ENCODE measurements around the gene KCTD10. TPM values are rescaled to one million over a fixed set of nuclear protein-coding genes. Genes with fewer than 3 reads are reported as not detected.
A peak's percentile ranks its signal among the peaks of the same experiment; 100 is the strongest.

Gene KCTD10
- total RNA-seq, 1 donor from 2014 or later, result 48.3 TPM

GRCh38 chr12:109462868-109463692 is 14.0 kb downstream of the KCTD10 start:
- Mint-ChIP-seq H3K36me3 (ENCODE audit: low read depth) (peaks cover 10% of the 10 kb centered on the region), H3K4me1 (ENCODE audit: low read depth) (peaks cover 54% of the 10 kb centered on the region), H3K9me3 (no peaks in the 10 kb centered on the region), H3K27me3 (ENCODE audit: insufficient read depth) (no peaks in the 10 kb centered on the region), H3K27ac (peak overlapping the region; percentile 30), H3K4me3 (no peak overlapping the region)
- intact Hi-C loops (cut with micrococcal nuclease), result no loop called here
- no peak for DNase-seq (ENCODE audit: low spot score)

- H3K9me3 Mint-ChIP-seq, result no peaks in the 10 kb centered on the region
- H3K4me1 Mint-ChIP-seq (ENCODE audit: low read depth), result peaks cover 58% of the 10 kb centered on the region
- H3K27me3 Mint-ChIP-seq (ENCODE audit: insufficient read depth), result no peaks in the 10 kb centered on the region
- no peak overlapping the region for H3K27ac Mint-ChIP-seq
- H3K4me3 Mint-ChIP-seq, result no peak overlapping the region
- H3K36me3 Mint-ChIP-seq (ENCODE audit: low read depth), result peaks cover 14% of the 10 kb centered on the region
- DNase-seq (ENCODE audit: low spot score), result no peak
- intact Hi-C loops (cut with micrococcal nuclease), result no loop called here
These were observed 15.0 kb downstream of the KCTD10 start for GRCh38 chr12:109461846-109462756.

- Mint-ChIP-seq H3K9me3 (no peaks in the 10 kb centered on the region), H3K36me3 (ENCODE audit: low read depth) (peaks cover 17% of the 10 kb centered on the region), H3K4me3 (no peak overlapping the region), H3K27ac (peak overlapping the region; percentile 78), H3K27me3 (ENCODE audit: insufficient read depth) (no peaks in the 10 kb centered on the region), H3K4me1 (ENCODE audit: low read depth) (peaks cover 58% of the 10 kb centered on the region)
- intact Hi-C loops (cut with micrococcal nuclease), result no loop called here
- no peak for DNase-seq (ENCODE audit: low spot score)
These were observed 15.9 kb downstream of the KCTD10 start for GRCh38 chr12:109461049-109461845.

- Mint-ChIP-seq H3K4me1 (ENCODE audit: low read depth) (peaks cover 58% of the 10 kb centered on the region), H3K9me3 (no peaks in the 10 kb centered on the region), H3K36me3 (ENCODE audit: low read depth) (peaks cover 22% of the 10 kb centered on the region), H3K4me3 (no peak overlapping the region), H3K27me3 (ENCODE audit: insufficient read depth) (no peaks in the 10 kb centered on the region), H3K27ac (no peak overlapping the region)
- no peak for DNase-seq (ENCODE audit: low spot score)
- intact Hi-C loops (cut with micrococcal nuclease), result no loop called here
These were observed 16.6 kb downstream of the KCTD10 start for GRCh38 chr12:109460538-109460937.

GRCh38 chr12:109459247-109459646 is 17.9 kb downstream of the KCTD10 start:
- Mint-ChIP-seq H3K9me3 (no peaks in the 10 kb centered on the region), H3K27ac (peak overlapping the region; percentile 69), H3K27me3 (ENCODE audit: insufficient read depth) (no peaks in the 10 kb centered on the region), H3K36me3 (ENCODE audit: low read depth) (peaks cover 29% of the 10 kb centered on the region), H3K4me1 (ENCODE audit: low read depth) (peaks cover 52% of the 10 kb centered on the region), H3K4me3 (no peak overlapping the region)
- DNase-seq (ENCODE audit: low spot score), result no peak
- intact Hi-C loops (cut with micrococcal nuclease), result no loop called here

GRCh38 chr12:109458771-109459208 is 18.3 kb downstream of the KCTD10 start:
- H3K4me3 Mint-ChIP-seq, result no peak overlapping the region
- intact Hi-C loops (cut with micrococcal nuclease), result no loop called here
- H3K27ac Mint-ChIP-seq, result peak overlapping the region; percentile 69
- H3K9me3 Mint-ChIP-seq, result no peaks in the 10 kb centered on the region
- H3K4me1 Mint-ChIP-seq (ENCODE audit: low read depth), result peaks cover 47% of the 10 kb centered on the region
- no peaks in the 10 kb centered on the region for H3K27me3 Mint-ChIP-seq (ENCODE audit: insufficient read depth)
- peaks cover 32% of the 10 kb centered on the region for H3K36me3 Mint-ChIP-seq (ENCODE audit: low read depth)
- no peak for DNase-seq (ENCODE audit: low spot score)

- Mint-ChIP-seq H3K36me3 (ENCODE audit: low read depth) (peaks cover 34% of the 10 kb centered on the region), H3K27me3 (ENCODE audit: insufficient read depth) (no peaks in the 10 kb centered on the region), H3K9me3 (no peaks in the 10 kb centered on the region), H3K4me3 (no peak overlapping the region), H3K27ac (peak overlapping the region; percentile 87), H3K4me1 (ENCODE audit: low read depth) (peaks cover 40% of the 10 kb centered on the region)
- intact Hi-C loops (cut with micrococcal nuclease), result no loop called here
- no peak for DNase-seq (ENCODE audit: low spot score)
These were observed 19.0 kb downstream of the KCTD10 start for GRCh38 chr12:109458086-109458485.

- Mint-ChIP-seq H3K27ac (no peak overlapping the region), H3K27me3 (ENCODE audit: insufficient read depth) (no peaks in the 10 kb centered on the region), H3K4me1 (ENCODE audit: low read depth) (peaks cover 19% of the 10 kb centered on the region), H3K9me3 (no peaks in the 10 kb centered on the region), H3K36me3 (ENCODE audit: low read depth) (peaks cover 46% of the 10 kb centered on the region), H3K4me3 (no peak overlapping the region)
- no peak for DNase-seq (ENCODE audit: low spot score)
- intact Hi-C loops (cut with micrococcal nuclease), result no loop called here
These were observed 21.4 kb downstream of the KCTD10 start for GRCh38 chr12:109455706-109456105.

- Mint-ChIP-seq H3K4me3 (no peak overlapping the region), H3K36me3 (ENCODE audit: low read depth) (peaks cover 38% of the 10 kb centered on the region), H3K27me3 (ENCODE audit: insufficient read depth) (no peaks in the 10 kb centered on the region), H3K9me3 (no peaks in the 10 kb centered on the region), H3K27ac (no peak overlapping the region), H3K4me1 (ENCODE audit: low read depth) (no peaks in the 10 kb centered on the region)
- DNase-seq (ENCODE audit: low spot score), result no peak
- intact Hi-C loops (cut with micrococcal nuclease), result no loop called here
These were observed 24.6 kb downstream of the KCTD10 start for GRCh38 chr12:109452489-109452888.

- no peak for DNase-seq (ENCODE audit: low spot score)
- Mint-ChIP-seq H3K4me1 (ENCODE audit: low read depth) (no peaks in the 10 kb centered on the region), H3K27me3 (ENCODE audit: insufficient read depth) (no peaks in the 10 kb centered on the region), H3K36me3 (ENCODE audit: low read depth) (peaks cover 32% of the 10 kb centered on the region), H3K9me3 (no peaks in the 10 kb centered on the region), H3K4me3 (no peak overlapping the region), H3K27ac (no peak overlapping the region)
- intact Hi-C loops (cut with micrococcal nuclease), result no loop called here
These were observed 25.7 kb downstream of the KCTD10 start for GRCh38 chr12:109451400-109451799.

GRCh38 chr12:109450980-109451379 is 26.1 kb downstream of the KCTD10 start:
- Mint-ChIP-seq H3K4me3 (no peak overlapping the region), H3K36me3 (ENCODE audit: low read depth) (peaks cover 30% of the 10 kb centered on the region), H3K27ac (no peak overlapping the region), H3K4me1 (ENCODE audit: low read depth) (no peaks in the 10 kb centered on the region), H3K27me3 (ENCODE audit: insufficient read depth) (no peaks in the 10 kb centered on the region), H3K9me3 (no peaks in the 10 kb centered on the region)
- DNase-seq (ENCODE audit: low spot score), result no peak
- intact Hi-C loops (cut with micrococcal nuclease), result no loop called here

GRCh38 chr12:109449845-109450532 is 27.1 kb downstream of the KCTD10 start:
- H3K4me3 Mint-ChIP-seq, result no peak overlapping the region
- intact Hi-C loops (cut with micrococcal nuclease), result no loop called here
- no peaks in the 10 kb centered on the region for H3K9me3 Mint-ChIP-seq
- no peak for DNase-seq (ENCODE audit: low spot score)
- peaks cover 25% of the 10 kb centered on the region for H3K36me3 Mint-ChIP-seq (ENCODE audit: low read depth)
- H3K27me3 Mint-ChIP-seq (ENCODE audit: insufficient read depth), result no peaks in the 10 kb centered on the region
- no peaks in the 10 kb centered on the region for H3K4me1 Mint-ChIP-seq (ENCODE audit: low read depth)
- H3K27ac Mint-ChIP-seq, result no peak overlapping the region

Measured in activated T-helper 1 cell treated with anti-CD3 and anti-CD28 coated beads, Interleukin-12 subunit alpha, Interleukin-12 subunit beta, Interleukin-2, Interleukin-4 antibody, amounts not matched to agents 30 ng/mL and 10 ng/mL and 1 ng/mL, durations not matched to agents 14 hours and 24 hours and 36 hours (primary cell).